ENCODE measurements around the gene PHTF1.
"Not testable (repeated sequence)": the region's sequence is repeated elsewhere in the genome, so short reads cannot be mapped to it uniquely, and the experiment has no call there.

The PHTF1 gene

DNA sequence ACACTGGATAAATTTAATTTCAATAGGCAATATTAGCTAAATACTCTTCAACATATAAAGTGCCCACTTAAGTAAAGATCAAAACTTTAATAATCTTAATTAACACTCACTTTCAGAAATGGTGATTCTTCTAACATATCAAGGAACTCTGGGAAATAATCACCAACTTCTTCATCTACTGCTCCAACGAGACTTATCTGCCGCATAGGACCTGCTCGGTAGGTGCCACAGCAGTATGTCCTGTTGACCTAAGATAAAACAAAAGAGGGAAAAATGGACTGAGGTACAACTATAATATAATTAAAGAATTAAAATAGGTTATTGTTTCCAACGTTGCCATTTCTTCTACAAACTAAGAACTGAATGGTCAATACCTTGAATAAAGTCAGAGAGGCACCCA is 18.3 kb upstream of the PHTF1 start:
- DNase-seq (ENCODE audit: low read depth) = no peak

DNA sequence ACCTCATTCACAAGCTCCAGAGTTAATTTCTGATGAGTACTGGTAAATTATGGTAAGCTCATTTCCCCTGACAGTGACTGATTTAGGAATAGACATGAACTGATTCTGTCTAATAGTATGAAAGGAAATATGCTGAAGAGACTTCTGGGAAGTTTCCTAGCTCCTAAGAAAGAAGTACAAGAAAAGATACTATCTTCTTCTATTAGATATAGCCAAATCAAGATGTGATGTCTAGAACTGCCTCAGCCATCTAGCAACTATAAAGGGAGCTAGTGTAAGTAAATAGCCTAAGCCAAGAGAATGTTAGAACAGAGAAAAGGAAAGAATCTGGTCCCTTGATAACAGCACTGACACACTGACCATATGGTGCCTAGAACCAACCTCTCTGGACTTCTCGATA is 10.7 kb upstream of the PHTF1 start:
- DNase-seq (ENCODE audit: low read depth) = no peak

DNA sequence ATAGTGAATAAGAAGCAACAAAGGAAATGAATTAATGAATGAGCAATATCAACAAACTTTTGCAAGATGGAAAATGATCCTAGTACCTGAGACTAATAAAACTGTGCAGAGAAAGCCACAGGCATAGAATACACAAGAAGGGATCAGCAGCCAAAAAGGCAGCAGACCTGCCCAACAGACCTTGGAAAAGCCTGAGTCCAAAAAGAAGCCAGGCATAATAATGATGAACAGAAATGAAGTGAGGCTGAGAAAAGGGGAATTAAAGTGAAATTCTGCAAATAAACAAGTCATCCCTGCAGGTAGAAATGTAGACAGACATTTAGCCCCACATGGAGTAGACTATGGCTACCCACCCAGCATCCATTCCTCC is 10.3 kb upstream of the PHTF1 start:
- DNase-seq (ENCODE audit: low read depth) = no peak

DNA sequence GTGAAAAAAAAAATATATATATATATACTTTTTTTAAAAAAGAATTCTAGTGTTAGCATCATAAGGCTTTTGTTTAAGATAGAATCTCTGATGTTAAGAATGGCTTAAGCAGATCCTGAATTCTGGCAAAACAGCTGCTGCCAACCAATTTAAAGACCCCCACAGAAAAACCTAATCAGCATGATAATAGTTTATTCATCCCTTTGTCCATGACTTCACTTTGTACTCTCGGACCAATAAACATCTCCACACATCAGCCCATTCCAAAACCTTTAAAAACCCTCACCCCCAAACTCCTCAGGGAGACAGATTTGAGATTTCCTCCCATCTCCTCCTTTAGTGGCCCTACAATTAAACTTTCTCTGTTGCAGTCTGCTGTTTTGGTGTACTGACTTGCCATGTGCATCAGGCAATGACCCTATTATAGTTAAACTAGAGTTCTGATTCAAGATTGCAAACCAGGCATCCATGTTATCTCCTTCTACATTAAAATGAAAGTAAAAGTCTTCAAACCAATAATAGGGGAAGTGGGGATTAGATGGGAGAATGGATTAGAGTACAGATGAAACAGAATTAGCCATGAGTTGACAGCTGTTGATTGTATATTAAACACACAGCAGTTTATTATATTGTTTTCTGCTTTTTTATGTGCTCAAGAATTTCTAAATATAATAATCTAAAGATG is 9.8 kb upstream of the PHTF1 start:
- no peak for DNase-seq (ENCODE audit: low read depth)

DNA sequence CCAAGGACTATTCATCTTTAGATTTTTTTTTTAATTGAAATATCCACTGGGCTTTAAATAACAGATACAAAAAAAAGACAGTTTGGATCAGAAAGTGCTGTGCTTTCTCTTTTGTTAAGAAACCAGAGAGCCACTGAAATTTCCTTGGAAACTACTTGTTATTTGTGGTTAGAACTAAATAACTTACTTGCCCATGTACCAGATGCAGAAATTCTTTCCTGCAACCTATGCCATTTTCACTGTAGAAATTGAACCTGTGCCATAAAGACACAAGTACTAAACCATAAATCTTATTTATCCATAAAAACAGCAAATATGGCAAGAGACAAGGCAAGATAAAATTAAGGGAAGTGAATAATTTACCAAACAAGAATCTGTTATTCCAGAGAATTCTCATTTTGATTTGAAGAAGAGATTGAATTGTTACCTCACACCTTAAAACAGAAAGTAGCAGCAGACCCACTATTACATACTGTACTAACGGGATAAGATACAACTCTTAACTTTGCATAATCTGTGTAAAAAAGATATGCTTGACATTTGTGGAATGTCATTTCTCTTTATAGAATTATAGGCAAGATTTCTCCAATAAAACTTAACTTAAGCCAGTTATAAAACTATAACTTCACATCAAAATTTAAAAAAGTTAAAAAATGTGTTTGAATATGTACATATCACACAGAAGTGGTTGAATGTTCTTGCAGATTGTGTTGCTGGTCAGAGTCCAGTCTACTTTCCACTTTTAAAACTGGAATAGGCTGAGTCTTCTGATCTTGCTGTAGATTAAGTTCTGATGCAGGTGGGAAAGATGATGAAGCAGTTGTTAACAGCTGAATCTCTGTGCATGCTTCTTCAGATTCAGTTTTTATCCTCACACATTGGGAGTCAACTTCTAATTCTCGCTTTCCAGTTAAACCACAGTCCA is 6.3 kb upstream of the PHTF1 start:
- no peak for DNase-seq (ENCODE audit: low read depth)

DNA sequence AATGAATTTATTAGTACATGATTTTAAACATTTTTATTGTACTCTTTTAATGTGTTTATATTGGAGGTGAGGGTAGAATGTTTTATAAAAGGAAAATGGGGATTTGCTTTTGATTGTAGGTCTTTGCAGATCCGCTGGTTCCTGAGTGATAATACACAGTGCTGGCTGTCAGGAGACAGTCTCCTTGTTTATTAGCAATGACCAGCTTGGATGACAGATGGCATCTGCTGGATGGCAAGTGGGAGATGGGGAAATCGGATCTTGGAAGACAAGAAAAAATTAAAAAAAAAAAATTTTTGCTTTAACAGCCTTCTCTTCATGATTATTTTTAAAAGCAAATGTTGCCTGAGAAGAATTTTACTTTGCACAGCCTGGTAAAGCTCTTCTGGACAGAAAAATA is 4.4 kb upstream of the PHTF1 start:
- DNase-seq (ENCODE audit: low read depth) = no peak

DNA sequence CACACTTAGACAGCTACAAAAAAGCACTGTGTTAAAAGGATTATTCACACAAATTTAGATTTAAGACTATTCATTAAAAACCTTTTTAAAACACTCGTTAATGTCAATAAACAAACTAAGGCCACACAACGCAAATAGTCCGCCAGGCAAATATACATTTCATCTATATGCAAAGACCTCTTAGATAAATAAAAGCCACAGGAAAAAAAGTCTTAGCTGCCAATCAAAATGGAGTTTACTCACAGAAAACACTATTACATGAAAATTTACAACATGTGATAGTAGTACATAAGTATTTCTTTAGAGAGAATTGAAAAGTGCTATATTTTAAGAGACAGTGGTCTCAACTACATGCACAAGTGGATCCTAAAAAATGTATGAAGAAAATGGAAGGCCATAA is 2.7 kb upstream of the PHTF1 start:
- DNase-seq (ENCODE audit: low read depth) = no peak

DNA sequence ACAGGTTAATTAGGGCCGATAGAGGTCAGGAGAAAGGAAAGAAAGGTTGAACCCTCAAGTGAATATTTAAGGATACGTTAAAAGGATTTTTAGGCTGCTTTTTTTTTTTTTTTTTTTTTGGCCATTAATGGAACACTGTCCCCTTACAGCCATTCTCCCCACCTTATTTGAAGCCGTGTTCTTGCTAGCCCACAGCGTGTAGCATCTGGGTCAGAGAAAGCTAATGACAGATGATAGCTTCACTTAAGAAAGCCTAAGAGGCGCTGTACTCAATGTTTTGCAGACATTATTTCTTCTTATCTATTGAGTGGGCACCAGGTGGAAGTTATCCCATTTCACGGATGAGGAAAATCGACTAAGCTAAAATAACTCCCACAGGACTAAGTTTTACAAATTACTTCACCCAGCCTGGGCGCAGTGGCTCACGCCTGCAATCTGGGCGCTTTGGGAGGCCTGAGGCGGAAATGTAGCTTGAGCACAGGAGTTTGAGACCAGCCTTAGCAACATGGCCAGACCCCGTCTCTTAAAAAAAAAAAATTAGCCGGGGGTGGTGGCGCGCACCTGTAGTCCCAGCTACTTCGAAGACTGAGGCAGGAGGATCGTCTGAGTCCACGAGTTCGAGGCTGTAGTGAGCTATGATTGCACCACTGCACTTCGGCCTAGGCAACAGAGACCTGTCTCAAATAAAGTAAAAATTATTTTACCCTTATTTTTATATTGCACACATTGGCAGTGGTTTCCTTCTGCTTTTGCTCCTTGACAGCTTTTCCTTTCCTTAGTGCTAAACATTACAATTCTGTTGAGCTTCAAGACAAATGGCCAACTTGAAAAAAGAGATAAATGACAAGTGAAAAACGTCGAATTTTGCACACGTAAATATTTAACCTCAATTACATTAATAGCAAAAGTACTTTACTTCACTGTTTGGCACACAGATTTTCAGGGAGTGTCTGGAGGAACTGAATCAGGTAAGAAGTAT is 1.1 kb upstream of the PHTF1 start:
- DNase-seq (ENCODE audit: low read depth) = no peak

DNA sequence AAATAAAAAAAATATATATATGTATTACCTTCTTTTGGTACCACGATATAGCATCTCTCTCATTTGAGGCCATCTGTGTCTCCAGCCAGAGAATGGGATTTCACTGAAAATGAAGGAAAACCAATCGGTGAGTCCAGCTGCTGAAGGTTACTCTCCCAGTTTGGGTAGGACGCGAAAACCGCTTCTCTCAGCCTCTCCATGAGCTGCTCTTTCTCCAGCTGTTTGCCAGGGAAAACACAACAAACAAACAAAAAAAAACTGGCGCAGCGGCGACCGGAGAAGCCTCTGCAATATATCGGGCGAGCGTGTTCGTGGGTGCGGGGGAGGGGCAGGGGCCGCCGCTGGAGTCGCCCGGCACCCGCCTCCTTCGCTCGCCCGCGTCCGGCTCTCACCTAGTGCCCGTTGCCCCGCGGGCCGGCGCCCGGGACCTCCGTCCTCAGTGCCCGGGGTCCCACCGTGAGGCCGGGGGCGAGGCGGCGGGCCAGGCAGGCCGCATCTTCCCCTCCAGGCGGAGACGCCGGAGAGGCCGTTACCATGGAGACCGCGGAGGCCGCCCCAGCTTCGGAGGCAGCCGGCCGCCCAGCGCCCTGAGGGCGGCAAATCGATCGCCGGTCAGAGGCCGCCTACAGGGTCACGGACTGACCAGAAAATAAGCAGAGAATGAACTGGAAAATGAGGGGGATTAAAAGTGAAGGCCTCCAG is 504 bp downstream of the PHTF1 start:
- peak; percentile 41 for DNase-seq (ENCODE audit: low read depth)

DNA sequence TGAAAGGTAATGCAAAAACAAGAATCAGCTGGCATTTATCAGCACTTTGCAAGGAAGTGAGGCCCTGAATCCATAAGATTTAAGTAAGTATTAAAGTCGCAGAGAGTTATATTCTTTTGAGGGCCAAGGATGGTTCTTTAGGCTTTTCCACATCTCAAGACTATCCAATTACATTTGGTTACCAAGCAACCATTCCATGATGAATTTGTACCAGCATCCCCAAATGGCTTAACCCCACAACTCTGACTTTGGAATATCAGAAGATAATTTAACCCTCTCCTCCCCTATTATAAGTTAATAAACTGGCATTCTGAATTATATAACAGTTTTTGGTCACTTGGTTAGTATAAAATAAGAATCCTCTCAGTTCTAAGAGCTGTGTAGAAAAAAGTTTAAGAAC is 2.8 kb downstream of the PHTF1 start:
- DNase-seq (ENCODE audit: low read depth) = no peak

DNA sequence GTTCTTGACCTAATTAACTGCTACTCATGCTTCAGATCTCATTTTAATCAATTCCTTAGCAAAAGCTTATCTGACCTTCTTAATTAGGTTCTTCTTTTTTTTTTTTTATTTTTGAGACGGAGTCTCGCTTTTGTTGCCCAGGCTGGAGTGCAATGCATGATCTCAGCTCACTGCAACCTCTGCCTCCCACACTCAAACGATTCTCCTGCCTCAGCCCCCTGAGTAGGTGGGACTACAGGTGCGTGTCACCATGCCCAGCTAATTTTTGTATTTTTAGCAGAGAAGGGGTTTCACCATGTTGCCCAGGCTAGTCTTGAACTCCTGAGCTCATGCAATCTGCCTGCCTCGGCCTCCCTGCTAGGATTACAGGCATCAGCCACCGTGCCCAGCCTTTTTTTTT is 6.0 kb downstream of the PHTF1 start:
- not testable (repeated sequence) for DNase-seq (ENCODE audit: low read depth)

DNA sequence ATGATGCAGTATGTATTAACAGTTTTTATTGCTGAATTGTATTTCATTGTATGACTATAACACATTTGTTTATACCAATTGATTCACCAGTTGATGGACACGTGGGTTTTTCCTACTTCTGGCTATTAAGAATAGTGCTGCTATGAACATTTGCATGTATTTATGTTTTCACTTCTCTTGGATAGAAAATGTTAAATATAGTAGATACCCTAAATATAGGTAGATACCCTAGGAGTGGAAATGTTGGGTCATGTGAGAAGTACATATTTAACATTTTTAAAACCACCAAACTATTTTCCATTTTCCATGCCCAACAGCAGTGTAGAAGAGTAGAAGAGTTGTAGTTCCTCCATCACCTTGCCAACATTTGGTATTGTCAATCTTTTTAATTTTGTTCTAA is 7.8 kb downstream of the PHTF1 start:
- no peak for DNase-seq (ENCODE audit: low read depth)

DNA sequence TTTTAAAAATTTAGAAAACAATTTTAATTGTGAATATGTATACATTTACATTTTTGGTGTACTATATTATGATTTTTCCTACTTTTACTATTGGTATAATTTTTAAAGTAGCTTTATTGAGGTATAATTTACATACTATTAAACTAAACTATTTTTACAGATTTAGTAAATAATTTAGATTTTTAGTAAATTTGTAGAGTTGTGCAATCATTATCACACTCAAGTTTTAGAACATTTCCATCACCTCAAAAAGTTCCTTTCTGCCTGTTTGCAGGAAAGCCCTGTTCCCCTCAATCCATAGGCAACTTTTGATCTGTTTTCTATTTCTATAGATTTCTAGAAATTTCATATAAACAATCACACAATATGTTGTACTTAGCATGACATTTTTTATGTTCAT is 8.2 kb downstream of the PHTF1 start:
- DNase-seq (ENCODE audit: low read depth) = no peak

DNA sequence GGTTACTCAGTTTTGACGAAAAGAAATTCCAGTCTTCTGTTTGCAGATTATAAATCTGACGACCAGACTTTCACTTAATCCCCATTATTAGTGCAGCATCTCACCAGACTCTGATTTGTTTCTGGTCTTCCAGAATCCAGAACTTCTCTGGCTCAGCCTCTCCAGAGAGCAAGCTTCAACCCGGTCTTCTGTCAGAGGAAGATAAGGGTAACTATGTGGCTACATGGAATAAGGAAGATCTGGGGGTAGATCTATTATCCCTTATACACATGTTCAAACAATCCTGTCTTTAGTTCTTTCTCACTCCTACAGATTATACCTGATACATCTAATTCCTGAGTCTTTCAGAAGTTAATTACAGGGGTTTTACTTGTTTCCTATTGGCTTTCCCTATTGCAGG is 9.9 kb downstream of the PHTF1 start:
- no peak for DNase-seq (ENCODE audit: low read depth)

DNA sequence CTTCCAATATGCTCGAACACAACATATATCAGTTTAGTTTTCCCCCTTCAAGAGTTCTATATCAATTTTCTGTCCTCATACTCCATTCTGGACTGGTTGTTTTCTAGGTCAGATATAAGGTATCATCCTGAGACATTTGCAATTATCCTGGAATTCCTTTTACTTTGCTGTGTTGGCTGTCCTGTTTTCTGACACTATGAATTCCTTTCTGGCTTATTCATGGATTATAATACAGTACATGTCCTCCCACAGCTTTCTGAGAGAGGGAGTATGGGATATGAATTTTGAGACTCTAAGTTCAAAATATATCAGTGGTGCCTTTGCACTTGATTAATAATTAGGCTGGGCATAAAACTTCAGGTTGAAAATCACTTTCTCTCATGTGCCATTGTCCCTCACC is 11.9 kb downstream of the PHTF1 start:
- DNase-seq (ENCODE audit: low read depth) = no peak

DNA sequence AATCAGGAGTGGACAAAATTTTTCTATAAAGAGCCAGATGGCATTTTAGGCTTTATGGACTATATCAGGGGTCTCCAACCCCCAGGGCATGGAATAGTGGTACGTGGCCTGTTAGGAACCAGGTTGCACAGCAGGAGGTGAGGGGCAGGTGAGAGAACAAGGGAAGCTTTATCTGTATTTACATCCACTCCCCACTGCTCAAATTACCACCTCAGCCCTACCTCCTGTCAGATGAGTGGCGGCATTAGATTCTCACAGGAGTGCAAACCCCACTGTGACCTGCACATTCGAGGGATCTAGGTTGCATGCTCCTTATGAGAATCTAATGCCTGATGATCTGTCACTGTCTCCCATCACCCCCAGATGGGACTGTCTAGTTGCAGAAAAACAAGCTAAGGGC is 13.9 kb downstream of the PHTF1 start:
- no peak for DNase-seq (ENCODE audit: low read depth)

DNA sequence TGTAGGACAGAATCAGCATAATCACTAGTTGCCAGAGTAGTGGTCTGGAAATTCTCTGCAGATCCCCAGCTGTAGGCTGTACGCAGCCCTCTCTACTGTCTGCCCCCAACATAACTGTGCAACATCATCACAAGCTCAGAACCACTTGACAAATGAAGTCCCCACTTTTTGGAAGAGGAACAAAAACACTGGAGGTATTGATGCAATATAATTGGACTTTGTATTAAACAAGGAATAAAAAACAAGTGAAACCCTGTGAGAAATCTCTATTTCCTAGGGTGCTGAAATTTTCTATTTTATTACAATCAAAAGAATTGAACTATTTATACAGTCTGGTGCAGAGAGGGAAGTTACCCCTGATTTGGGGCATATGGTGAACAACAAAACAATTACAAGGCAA is 15.2 kb downstream of the PHTF1 start:
- no peak for DNase-seq (ENCODE audit: low read depth)

DNA sequence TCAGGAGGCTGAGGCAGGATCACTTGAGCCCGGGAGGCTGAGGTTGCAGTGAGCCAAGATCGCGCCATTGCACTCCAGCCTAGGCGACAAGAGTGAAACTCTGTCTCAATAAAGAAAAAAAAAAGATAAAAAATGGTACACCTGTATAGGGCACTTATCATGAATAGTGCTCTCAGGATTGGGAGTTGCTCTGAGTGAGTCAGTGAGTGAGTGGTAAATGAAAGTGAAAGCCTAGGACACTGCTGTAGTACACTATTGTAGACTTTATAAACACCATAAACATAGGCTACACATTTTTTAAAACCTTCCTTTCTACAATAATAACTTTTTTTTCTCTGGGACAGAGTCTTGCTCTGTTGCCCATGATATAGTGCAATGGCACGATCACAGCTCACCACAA is 16.8 kb downstream of the PHTF1 start:
- DNase-seq (ENCODE audit: low read depth) = no peak

DNA sequence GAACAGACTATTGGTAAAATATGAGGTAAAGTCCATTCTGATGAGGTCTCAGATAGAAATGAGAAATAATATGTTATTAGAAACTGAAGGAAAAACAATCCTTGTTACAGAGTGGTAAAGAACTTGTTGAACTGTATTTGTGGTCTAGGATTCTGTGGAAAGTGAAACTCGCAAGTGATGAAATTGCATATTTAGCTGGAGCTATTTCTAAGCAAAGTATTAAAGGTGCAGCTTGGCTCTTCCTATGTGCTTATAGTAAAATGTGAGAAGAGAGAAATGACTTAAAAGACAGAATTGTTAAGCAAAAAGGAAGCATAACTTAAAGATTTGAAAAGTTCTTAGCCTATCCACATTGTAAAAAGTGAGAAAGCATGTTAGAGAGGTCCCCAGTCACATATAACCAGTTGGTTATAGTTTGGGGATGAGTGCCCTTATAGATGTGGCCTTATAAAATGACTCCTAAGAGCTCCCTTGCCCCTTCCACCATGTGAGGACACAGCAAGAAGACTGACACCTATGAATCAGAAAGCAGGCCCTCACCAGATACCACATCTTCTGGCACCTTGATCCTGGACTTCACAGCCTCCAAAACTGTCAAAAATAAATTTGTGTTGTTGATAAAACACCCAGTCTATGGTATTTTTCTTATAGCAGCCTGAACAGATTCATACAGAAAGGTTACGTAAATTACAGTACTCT is 24.8 kb downstream of the PHTF1 start:
- DNase-seq (ENCODE audit: low read depth) = no peak

DNA sequence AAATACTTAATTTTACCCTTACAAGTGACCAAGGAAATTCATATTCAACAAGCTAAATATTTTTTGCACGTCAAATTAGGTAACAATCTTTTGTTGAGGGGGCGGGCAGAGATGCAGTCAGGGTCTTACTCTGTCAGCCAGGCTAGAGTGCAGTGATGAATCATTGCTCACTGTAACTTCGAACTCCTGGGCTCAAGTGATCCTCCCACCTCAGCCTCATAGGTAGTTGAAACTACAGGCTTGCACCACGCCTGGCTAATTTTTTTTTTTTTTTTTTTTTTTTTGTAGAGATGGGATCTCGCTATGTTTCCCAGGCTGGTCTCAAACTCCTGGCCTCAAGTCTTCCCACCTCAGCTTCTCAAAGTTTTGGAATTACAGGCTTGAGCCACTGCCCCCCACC is 26.5 kb downstream of the PHTF1 start:
- DNase-seq (ENCODE audit: low read depth) = no peak

DNA sequence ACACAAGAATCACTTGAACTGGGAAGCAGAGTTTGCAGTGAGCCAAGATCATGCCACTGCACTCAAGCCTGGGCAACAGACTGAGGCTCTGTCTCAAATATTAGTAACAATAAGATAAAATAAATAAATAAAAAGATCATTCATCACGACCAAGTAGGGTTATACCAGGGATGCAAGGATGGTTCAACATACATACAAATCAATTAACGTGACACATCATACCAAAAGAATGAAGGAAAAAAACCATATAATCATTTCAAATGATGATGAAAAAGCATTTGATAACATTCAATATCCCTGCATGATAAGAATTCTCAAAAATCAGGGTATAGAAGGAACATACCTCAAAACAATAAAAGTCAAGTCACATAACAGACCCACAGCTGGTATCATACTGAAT is 38.3 kb downstream of the PHTF1 start:
- DNase-seq (ENCODE audit: low read depth) = no peak
